SH-SY5Y (cell line): ENCODE results near the gene ATP11B.

Experiments
- GATA2 ChIP-seq: IDR thresholded peaks from 2 replicates; pipeline ENCODE4 v1.6.1; 2011; ENCODE audit warnings: mild to moderate bottlenecking, low read depth, low read length
- GATA3 ChIP-seq: IDR thresholded peaks from 2 replicates; pipeline ENCODE4 v1.6.1; 2011; ENCODE audit warnings: low read depth, mild to moderate bottlenecking, low read length, moderate library complexity

- TF ChIP-seq GATA2 = no peak
- no peak for TF ChIP-seq GATA3
These were observed 142.5 kb downstream of the ATP11B start for GRCh38 chr3:182935803-182936202.
